Stimulated activated CD8-positive, alpha-beta memory T cell treated with anti-CD3 and anti-CD28 coated beads, Interleukin-7, amount 100 ng/mL, for 24 hours (primary cell): Measurements from ENCODE around the gene CYP26B1.

Experiments used
- DNase-seq: peaks from one replicate; pipeline ENCODE4 v3.0.0-alpha.2; 2020; ENCODE audit warnings: low read depth

Gene CYP26B1

DNA sequence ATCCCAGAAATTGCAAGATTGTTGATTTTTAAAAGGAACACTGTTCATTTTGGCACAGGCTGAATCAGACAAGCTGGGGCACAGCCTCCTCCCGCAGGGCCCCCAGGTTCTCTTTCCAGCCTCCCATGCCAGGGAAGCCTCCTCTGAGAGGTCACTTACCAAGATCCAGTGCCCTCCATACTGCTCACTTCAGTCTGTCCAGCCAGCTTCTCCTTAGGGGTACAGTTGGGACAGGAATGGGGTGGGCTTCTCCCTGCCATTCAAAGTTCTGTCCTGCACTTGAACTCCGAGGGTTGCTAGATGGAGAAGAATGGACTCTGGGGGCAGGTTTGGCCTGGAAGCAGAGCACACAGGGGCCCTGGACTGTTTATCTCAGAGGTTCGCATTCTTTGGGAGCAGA is 7.5 kb upstream of the CYP26B1 start:
- DNase-seq: no peak

- no peak for DNase-seq
Observed at GRCh38 chr2:72154386-72154975, 6.8 kb upstream of the CYP26B1 start.

DNA sequence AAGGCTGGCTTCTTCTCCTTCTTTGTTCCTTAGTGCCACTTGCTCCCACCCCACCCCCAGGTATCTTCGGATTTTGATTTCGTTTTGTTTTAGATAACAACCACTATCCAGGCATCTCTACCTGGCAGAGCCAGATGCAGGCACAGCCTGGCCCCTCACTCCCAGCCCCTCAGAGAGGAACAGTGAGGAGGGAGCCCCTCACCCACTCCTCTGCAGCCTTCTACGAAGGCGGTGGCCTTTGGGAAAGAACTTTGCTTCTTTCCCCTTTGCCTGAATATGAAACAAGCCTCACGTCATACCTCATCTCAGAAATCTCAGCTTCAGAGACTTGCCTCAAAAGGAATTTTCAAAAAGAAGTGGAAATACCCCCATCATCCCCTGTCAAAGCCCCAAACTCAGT is 6.3 kb upstream of the CYP26B1 start:
- no peak for DNase-seq

- no peak for DNase-seq
Observed at GRCh38 chr2:72153026-72153791, 5.5 kb upstream of the CYP26B1 start.

GRCh38 chr2:72150861-72151356 is 3.2 kb upstream of the CYP26B1 start:
- DNase-seq: no peak

DNA sequence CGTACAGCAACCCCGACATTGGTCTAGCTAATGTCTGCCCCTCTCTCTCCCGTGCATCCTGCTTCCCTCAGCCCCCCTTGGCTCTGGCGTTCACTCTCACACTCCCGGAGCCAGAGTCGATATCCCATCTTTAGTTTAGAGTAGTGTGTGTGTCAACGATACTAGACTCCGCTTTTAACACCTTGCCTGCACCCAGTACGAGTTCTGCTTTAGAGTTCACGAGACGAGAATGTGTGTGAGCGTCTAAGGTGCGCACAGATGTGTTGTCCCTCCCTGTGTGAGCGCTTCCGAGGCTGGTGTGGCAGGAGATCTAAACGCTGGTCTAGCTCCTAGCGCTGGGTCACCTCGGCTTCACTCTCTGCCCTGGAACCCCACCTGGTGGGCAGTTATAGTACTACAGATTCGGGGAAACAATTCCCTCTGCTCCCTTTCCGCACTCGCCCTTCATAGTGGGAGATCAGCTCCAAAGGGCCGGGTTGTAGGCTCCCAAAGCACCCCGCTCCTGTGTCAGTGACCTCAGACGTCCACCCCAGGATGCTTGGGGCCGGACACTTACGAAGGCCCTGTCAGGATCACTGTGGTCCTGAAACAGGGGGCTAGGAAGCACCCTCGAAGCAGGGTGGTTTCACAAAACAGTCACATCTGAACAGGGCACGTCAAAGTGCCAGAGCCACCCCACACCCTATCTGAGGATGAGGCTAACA is 2.6 kb upstream of the CYP26B1 start:
- peak; percentile 49 for DNase-seq

- no peak for DNase-seq
Observed at GRCh38 chr2:72149556-72150156, 2.0 kb upstream of the CYP26B1 start.

GRCh38 chr2:72148837-72149555 is 1.3 kb upstream of the CYP26B1 start:
- no peak for DNase-seq

DNA sequence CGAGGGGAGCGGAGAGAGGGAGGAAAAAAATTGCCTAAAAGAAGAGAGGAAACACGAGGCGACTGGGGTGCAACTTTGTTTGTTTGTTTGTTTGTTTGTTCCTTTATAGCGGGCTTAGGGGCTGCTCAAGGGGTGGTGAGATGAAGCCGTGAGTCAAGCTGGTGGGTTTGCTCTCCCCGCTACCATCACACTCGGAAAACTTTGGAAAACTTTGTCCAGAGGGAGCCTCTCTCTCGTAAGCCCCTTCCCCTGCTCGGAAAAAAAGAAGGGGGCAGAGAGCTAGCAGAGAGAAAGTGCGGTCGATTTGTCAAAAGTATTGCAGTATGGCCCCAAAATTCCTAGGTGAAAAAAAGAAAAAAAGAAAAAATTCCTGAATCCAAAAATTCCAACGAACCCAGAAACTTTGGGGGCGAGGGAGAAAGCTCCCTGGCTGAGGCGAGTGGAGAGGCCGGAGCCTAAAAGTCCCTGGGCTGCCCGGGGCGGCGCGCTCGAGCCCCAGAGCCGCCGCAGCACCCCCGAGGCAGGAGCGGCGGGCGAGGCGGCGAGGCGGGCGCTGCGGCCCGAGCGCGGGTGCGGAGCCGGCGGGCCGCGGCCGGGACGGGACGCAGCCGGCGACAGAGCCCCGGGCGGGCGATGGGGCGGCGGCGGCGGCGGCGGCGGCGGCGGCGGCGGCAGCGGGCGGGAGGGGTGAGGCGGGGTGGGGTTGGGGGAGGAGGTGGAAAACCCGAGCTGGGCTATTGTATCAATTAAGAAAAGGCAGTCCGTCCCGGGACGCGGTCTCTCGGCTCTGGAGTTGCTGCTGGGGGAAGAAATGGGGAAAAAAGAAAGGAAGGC is 558 bp upstream of the CYP26B1 start:
- no peak for DNase-seq

GRCh38 chr2:72146347-72147302 is 1.0 kb downstream of the CYP26B1 start:
- DNase-seq: no peak

DNA sequence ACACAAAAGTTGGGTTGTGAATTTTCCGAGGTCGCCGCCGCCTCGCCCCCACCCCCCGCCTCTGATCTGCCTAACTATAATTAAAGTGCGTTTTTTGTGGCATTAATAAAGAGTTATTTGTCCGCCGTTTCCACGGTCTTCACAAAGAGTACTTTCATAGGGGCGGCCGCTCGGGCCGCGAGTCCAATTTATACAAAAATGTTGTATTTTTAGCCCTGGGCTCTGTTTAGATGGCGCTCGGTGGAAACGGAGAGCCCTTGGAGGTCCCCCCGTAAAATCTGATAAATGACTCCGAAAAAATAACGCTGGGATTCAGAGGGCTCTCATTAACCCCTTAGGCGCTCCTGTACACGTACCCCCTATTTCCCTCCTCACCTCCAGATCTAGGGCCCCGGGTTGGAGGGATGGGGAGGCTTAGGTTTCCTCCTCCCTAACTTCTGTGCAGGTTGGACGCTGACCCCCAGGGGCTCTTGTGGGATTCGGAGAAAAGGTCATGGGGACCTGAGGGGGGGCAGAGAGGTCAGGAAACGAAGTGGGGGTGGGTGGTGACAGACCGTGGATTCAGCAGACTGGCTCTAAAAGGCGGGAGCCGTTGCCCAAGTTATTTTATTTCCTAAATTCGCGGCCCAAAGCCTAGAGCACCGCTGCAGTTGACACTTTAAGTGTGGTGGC is 1.9 kb downstream of the CYP26B1 start:
- DNase-seq: no peak

DNA sequence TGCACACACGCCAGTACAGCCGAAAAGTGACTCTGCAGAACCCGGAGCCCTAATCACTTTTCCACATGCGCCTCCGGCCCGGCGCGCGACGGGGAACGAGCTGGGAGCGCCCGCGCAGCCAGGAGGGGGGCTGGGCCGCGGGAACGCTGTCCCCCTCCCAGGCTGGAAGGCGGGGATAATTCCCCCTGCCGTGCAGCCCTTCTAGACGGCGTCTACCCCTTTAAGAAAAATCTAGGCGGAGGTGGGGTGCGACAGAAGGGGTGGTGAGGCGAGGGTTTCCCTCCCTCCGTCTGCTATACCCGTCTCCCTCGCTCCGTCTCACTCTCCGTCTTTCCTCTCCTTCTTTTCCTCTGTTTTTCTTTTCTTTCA is 2.4 kb downstream of the CYP26B1 start:
- no peak for DNase-seq

DNA sequence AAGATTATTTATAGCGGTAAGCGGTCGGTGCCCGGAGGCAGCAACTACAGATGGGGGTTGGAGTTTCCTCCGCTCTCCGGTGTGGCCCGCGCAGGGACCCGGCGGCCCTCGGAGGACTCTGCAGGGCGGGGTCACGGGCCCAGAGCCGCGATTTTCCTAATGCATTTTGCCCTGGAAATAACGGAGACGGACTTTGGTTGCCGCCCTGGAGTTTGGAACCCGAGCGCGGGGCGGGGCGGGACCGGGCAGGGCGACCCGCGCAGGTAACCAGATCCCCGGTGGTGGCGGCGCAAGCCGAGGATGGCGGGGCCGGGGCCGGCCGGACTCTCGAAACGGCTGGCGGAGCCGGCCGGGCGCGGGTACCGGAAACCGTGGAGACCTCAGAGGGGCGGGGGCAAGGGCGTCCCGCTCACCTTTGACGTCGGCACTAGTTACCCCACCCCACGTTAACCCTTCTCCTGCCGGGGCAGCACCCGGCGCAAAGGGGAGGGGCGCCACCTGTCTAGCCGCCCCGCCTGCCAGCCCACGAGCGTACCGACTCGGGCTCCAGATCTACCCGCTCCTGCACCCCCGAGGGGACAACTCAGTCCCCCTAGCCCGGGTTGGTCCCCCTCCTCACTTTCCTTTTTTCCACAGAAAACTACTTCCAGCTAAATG is 2.9 kb downstream of the CYP26B1 start:
- no peak for DNase-seq

DNA sequence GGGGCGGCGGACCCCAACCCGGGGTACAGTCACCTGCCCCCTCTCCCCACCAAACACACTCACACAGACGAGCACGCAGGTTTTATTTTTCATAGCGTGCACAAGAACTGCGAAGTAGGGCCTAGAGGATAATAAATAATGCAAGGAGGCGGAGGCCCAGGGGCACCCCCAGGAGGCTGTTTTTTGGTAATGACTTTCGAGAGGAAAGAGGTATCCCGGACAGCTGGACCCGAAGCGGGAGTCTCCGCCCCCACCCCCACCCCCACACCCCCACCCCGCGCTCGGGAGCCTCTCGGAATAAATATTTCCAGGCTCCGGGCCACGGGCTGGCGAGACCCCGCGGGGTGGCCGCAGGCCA is 3.4 kb downstream of the CYP26B1 start:
- DNase-seq: no peak

DNA sequence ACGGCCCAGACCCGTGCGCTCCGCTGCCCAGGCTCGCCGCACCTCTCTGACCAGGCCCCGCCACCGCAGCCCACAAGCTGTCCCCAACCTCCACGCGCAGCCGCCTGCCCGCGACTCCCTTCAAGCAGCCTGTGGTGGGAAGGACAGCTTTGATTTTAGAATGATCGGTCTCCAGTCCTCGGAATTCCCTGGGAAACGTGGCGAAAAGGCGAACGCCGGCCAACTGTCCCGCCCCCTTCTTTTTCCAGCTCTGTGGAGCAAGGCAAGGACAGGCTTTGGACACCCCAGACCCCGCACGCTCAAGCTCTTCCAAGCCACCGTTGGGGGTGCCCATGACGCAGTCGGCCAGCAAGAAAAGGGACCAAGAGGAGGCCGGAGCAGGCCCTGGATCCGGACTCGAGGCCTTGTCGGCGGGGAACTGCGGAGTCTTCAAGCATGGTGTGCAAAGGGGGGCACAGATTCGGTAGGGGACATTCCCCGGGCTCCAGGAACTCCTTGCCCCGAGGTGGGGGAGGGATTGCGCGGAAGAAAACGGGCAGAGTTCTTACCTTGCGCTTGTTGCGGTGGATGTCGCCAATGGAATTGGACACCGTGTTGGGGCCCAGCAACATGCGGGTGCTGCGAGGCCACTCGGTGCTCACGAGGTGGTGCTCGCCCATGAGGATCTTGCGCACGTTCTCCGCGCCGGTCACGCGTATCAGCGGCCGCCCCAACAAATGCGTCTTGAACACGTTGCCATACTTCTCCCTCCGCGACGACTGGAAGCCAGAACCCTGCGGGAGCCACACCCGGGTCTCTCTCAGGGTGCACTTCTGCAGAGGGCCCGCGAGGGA is 4.0 kb downstream of the CYP26B1 start:
- no peak for DNase-seq

GRCh38 chr2:72142570-72143440 is 4.9 kb downstream of the CYP26B1 start:
- DNase-seq: no peak

DNA sequence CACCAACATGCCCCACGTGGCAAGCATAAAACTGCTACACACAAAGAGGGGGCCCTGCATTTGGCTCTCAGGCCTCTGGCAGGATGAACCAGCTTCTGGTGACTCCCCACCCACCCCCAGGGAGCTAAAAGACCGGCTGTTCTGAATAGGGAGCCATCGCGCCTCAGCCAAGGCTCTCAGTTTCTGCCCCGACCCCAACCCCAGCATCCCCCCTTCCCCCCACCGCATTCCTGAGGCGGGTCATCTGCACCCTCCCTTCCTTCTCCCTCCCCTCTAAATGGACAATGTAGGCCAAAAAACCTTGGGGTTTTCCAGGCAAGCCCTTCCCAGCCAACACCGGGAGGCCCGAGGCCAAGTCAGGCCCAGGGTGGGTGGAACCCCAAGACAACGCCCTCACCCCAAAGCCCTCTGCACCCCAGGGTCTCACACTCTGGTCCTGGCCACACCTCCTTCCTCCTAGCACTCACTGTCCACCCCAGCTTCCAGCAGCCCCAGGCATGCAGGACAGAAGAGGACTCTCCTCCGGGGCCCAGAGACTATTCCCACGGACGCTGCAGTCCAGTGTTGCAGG is 5.7 kb downstream of the CYP26B1 start:
- DNase-seq: no peak
